GM21825 (cell line): ENCODE data around the gene OR52E1.
"Not testable (repeated sequence)": the region's sequence is repeated elsewhere in the genome, so short reads cannot be mapped to it uniquely, and the experiment has no call there.

Experiments
- ATAC-seq: cut with Tn5 transposase; IDR thresholded peaks from one replicate; pipeline ENCODE4 v1.9.1; 2021; ENCODE audit warnings: mild to moderate bottlenecking, moderate library complexity; ENCODE audit not compliant: unreplicated experiment

Gene OR52E1

DNA sequence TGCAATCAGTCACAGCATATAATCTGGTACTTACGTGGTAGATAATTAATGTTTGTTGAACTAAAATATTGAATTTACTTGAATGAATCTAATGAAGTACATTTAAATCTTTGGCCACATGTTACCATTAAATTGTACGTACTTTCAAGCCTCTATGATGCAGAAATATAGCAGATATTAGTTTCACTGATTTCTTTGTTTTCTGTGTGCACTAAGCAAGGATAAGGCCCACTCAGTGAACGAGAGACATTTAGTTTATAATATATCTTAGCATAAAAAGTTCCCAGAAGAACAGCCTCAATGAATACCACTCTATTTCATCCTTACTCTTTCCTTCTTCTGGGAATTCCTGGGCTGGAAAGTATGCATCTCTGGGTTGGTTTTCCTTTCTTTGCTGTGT is at the start of gene OR52E1:
Gene OR52E1, plus strand, starts transcription at position 301 of the 400 bp plus-strand sequence.
- no peak for ATAC-seq

DNA sequence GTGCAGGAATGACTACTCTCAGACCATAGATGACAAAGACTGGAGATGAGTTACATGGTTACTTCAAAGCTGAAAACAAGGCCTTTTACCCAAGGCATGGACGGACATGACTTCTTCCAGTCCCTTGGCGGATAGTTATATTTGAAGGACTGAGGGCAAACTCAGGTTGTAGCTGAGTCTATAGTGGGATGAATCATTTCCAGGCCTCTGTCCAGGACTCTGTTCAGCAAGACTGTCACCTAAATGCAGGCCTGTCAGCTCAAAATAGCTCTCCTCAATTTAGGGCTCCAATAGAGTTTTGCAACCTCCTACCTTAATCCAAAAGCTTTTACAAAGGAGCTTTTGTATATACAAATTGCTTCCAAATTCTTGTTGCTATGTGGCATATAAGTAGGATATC is 47.4 kb upstream of the OR52E1 start:
- ATAC-seq = no peak

DNA sequence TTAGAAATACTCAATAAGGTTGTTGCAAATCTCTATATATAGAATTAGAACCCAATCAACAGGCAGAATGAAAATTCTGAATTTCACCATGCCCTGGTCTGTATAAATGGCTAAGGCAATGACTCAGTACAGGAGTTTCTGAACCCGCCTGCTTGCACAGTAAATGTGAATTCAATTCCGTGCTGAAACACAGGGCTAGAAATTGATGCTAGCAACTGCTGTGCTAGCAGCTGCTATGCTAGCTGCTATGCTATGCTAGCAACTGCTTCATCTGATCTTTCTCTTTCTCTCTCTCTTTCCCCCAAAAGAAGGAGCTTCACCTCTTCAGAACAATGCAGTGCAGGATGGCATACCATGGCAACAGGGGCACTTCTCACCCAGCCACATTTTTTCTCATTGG is 32.7 kb upstream of the OR52E1 start:
- no peak for ATAC-seq

DNA sequence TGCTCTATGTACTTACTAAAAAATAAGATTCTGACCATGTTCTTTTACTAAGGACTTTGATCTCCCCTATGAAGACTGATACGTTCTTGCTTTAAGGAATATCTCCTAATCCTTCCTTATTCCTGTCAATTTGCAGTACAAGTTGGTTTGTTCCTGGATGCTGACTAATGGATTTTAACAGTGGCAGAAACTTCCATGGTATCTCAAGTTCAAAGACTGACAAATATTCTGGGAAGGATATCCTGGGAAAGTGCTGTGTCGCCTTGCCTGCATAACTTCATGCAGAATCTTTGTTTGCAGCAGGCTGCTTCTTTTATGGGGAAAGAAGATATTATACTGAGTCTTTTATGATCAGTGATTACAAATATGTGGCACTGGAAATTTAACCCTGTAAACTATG is 31.4 kb upstream of the OR52E1 start:
- no peak for ATAC-seq

DNA sequence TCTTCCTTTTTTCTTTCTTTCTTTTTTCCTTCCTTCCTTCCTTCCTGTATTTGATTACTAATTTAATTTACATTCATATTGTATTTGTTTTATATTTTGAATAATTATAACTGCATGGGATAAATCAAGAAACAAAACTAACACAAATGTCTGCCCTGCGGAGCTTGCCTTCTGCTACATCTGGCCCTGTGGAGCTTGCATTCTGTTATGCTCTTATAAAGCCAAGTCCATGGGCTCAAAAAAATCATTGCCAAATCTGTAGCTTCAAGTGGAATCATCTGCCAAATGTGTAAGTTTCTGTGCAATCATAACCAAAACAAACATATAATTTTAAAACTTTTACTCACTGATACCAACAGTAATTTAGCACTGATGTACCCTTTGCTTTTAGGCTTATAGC is 31.0 kb upstream of the OR52E1 start:
- no peak for ATAC-seq

DNA sequence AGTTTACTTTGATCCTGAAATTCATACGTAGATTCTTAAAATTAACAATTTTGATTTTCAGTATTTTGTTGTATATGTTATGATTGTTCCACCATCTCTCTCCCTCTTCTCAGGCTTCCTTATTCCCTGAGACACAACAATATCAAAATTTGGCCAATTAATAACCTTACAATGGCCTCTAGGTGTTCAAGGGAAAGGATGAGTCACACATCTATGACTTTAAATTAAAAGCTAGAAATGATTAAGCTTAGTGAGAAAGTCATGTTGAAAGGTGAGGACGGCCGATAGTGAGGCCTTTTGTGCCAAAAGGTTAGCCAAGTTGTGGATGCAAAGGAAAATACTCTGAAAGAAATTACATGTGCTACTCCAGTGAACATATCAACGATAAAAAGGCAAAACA is 28.5 kb upstream of the OR52E1 start:
- ATAC-seq = no peak

DNA sequence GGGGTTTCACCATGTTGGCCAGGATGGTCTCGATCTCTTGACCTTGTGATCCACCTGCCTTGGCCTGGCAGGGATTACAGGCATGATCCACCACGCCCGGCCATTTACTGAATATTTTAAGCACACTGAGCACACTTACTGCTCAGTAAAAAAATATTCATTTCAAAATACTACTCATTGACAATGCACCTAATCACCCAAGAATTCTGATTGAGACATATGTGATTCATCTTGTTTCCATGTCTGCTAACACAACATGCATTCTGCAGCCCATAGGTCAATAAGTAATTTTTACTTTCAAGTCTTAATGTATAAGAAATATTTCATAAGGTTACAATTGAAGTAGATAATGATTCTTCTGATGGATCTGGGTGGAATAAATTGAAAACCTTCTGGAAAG is 27.3 kb upstream of the OR52E1 start:
- no peak for ATAC-seq

DNA sequence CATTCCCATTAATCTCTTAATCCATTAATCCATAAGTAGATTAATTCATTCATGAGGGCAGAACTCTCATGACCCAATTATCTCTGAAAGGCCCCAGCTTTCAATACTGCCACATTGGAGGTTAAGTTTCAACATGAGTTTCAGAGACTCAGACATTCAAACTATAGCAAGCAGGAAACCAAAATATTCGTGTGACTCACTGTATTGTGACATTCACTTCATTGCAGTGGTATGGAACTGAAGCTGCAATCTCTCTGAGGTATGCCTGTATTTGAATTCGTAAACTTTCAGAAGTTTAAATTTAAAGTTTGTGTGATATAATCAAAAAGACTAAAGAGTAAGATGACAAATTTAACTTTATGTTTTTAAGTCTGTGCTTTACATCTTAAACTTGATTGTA is 26.0 kb upstream of the OR52E1 start:
- ATAC-seq = no peak

DNA sequence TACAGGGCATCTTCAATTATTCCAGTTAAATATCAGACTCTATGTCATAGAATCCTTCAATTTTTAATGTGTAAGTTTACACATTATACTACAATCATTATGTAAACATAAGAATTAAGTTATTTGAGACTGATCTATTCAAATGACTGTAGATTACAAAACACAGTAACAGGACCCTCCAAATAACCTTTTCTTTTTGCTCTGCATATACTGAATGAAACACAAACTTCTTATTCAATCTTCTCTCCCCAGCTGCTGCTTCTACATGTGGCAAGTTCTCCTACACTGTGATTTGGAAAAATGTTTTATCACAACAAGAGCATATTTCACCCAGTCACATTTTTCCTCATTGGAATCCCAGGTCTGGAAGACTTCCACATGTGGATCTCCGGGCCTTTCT is 23.1 kb upstream of the OR52E1 start, which contains the start of gene OR52J3:
Gene OR52J3, plus strand, starts transcription at position 301 of the 400 bp plus-strand sequence. Its CDS starts 0 bp downstream, at position 301.
- no peak for ATAC-seq

DNA sequence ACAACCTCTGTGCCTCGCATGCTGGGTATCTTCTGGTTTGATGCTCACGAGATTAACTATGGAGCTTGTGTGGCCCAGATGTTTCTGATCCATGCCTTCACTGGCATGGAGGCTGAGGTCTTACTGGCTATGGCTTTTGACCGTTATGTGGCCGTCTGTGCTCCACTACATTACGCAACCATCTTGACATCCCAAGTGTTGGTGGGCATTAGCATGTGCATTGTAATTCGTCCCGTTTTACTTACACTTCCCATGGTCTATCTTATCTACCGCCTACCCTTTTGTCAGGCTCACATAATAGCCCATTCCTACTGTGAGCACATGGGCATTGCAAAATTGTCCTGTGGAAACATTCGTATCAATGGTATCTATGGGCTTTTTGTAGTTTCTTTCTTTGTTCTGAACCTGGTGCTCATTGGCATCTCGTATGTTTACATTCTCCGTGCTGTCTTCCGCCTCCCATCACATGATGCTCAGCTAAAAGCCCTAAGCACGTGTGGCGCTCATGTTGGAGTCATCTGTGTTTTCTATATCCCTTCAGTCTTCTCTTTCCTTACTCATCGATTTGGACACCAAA is 22.5 kb upstream of the OR52E1 start:
- no peak for ATAC-seq

DNA sequence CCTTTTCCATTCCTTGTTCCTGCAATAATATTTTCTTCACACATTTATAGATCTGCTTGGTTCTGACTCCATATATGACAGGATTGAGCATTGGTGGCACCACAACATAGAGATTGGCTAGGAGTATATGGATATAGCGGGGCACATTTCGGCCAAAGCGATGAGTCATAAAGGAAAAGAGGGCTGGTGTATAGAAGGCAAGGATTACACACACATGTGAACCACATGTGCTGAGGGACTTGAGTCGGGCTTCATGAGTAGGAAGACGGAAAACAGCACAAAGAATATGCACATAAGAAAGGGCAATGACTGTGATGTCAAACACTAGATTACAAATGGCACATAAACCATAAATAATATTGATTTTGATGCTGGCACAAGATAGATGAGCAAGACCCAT is 10.7 kb upstream of the OR52E1 start:
- not testable (repeated sequence) for ATAC-seq

DNA sequence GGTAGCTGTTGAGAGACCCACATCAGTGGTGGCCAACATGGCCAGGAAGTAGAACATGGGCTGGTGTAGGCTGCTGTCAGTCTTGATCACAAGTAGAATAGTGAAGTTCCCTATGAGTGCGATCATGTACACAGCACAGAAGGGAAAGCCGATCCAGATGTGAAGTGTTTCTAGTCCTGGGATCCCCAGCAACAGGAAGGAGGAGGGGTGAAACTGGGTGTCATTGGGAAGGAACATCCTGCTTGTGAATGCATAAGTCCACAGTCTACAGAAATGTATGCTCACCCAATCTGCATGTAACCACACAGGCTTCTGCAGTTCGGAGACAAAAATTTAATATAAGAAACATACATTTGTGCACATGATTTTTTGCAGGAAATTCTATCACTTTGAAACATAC is 10.0 kb upstream of the OR52E1 start, which contains the start of gene OR52E2:
Gene OR52E2, minus strand, starts transcription at position 237 of the 400 bp plus-strand sequence. Its CDS starts 0 bp downstream, at position 237.
- no peak for ATAC-seq

DNA sequence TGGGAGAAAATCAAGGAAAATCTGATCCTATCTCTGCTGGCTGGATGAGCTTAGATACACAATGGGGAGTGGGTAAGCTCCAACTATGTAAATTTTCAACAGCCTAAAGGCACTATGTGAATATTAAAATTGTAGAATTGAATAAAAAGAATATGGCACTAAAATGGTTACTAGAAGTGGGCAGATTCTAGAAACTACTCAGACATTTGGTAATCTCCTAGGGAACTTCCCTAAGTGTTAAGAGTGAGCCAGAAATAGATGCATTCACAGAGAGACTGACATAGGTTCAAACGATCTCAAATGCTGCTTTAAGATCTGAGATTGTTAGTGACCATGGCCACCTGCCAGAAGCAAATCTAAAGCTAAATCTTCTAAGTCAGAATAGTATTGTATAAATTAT is 4.3 kb upstream of the OR52E1 start:
- no peak for ATAC-seq

DNA sequence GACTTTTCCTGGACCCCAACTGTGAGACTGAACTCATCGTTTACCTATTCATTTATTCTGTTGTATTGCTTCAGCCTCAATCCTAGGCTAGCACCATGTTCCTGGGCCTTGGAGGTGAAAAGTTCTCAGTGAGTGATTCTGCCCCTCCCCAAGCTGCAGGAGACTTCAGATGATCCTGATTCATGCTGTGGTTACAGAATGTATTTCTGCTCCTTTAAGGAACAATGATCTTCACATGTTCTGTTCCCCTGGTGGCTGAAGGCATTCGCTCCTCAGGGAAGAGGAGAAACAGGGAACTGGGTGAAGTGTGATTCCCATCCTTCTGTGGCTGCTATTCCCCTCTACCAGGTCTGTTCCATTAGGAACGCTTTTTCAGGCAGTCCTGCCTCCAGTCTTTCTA is 2.4 kb downstream of the OR52E1 start:
- no peak for ATAC-seq

DNA sequence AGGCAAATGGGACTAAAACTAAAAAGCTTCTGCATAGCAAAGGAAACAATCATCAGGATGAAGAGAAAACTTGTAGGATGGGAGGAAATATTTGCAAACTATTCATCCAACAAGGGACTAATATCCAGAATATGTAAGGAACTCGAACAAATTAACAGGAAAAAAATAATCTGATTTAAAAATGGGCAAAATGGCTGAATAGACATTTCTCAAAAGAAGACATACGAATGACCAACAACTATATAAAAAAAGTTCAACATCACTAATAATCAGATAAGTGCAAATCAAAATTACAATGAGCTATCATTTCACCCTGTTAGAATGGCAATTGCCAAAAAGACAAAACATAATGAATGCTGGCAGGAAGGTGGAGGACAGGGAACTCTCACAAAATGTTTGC is 12.0 kb downstream of the OR52E1 start:
- no peak for ATAC-seq

DNA sequence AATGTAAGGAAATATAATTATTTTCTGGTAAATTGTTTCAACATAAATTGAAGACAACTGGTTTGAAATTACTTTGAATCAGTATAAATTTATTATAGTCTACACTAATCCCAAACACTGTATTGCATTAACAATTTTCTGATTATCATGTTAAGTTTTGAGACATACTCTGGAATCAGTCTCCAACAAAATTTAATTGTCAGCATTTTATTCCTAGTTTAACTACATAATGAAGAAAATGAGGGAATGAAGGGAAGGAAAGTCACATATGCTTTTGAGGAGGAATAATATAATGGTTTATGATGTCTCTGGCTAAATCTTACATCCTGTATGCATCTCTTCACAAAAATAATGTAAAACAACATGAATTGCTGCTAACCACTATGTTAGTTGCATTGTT is 14.2 kb downstream of the OR52E1 start:
- ATAC-seq = no peak

DNA sequence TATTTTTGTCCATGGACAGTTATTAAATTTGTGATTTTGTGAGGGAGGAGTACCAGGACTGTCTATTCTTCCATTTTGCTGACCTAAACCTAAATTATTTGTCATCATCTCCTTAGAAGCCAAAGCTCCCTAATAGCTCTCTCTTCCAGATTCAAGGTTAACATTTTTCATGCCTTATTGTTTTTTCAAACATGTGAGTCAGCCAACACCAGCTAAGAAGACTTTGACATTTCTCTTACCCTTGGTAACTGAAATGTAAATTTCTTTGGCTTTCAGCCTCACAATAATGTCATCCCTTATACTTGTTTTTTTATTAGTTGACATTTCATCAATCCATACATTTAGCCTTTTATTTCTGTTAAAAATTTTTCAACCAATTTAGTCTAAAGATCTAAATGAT is 19.2 kb downstream of the OR52E1 start:
- ATAC-seq = no peak

DNA sequence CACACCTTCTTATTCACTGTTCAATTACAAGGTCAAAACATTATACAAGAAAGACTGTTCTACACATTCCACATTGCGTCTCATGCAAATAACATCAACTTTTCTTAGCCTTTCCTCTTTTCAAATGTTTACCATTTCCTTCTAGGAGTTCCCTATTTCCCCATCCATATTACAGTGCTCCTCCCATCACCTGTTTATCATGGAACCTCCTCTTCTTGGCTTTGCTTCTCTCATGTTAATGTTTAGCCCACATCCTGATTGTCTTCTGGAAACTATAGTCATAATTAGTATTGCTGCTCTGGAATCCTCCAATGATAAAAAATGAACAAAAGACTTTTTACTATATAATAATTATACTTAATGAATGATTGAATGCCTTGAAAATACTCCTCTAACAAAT is 21.3 kb downstream of the OR52E1 start:
- ATAC-seq = no peak

DNA sequence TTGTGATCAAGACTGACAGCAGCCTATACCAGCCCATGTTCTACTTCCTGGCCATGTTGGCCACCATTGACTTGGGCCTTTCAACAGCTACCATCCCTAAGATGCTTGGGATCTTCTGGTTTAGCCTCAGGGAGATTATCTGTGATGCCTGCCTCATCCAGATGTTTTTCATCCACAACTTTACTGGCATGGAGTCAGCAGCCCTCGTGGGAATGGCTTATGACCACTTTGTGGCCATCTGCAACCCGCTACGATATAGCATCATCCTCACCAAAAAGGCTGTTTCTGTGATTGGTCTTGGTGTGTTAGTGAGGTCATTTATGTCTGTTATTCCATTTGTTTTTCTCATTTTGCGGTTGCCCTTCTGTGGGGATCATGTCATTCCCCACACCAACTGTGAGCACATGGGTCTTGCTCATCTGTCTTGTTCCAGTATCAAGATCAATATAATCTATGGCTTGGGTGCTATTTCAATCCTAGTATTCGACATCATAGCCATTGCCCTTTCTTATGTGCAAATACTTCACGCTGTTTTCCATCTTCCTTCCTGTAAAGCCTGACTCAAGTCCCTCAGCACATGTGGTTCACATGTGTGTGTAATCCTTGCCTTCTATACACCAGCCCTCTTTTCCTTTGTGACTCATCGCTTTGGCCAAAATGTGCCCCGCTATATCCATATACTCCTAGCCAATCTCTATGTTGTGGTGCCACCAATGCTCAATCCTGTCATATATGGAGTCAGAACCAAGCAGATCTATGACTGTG is 23.6 kb downstream of the OR52E1 start:
- ATAC-seq = no peak

DNA sequence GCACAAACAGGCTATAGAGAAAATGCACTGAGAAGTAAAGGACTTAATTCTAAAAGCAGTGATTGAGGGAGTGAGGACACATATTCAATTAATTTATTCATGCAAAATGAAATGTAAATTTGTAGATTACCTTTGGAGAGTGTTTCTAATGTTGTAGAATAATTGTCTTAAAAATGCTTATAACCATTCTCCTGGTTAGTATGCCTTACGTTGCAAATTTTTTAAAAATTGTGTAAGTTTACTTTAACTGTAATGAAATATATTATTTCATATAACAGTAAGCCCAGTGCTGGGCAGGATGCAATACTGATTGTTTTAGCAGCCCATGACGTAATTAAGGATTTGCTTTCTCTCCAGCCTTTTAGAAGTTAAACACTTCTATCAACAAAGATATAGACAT is 26.6 kb downstream of the OR52E1 start:
- no peak for ATAC-seq

DNA sequence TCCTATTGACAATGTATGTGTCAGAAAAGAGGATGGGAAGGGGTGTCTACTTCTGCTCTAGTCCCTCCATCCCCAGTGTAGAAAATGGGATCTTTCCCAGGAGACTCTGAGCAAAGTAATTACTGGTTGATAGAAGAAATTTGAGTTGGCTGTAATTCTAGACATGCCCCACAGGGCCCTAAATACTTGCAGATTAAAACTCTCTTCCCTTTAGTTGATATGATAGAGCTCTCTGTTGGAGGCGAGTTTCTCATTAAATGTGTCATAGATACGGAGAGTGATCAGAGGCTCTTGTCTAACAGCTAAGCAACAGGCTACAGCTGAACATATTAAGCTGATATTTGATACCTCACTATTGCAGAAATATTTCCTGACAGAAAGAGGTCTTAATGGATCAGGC is 32.9 kb downstream of the OR52E1 start:
- ATAC-seq = no peak

DNA sequence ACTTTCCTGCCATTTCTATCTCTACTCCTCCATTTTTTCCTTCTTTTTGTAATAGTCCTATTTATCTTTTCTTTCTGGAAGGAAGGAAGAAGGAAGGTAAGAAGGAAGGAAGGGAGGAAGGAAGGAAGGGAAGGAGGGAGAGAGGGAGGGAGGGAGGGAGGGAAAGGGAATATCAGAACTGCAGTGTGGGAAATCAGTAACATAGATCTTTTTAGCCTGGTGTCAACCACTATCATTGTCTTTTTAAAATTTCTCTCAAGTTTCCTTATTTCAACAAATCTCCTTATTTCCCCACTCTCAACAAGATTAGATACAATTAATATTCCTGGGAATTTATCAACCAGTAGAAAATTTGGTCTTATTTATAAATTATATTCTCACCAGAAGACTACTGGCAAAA is 33.7 kb downstream of the OR52E1 start:
- ATAC-seq = no peak

DNA sequence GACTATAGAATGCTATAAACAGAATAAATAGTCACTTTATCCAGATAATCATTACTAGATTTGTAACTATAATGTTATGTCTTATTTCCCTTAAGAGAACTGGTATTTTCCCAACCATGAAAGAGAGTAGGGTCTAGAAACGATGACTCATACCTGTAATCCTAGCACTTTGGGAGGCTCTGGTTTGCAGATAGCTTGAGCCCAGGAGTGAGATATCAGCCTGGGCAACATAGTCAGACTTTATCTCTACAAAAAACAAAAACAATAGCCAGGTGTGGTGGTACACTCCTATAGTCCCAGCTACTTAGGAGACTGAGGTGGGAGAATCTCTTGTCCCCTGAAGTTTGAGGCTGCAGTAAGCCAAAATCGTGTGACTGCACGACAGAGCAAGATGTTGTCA is 37.9 kb downstream of the OR52E1 start:
- no peak for ATAC-seq
